IMR-90 (cell line): ENCODE measurements around the gene SPRED2. TPM values are rescaled to one million over a fixed set of nuclear protein-coding genes. Genes with fewer than 3 reads are reported as not detected.

ENCODE experiments used
- ATAC-seq: fragments of 200-7000 bp; cut with Tn5 transposase; 2 replicates; pipeline ENCODE4 v1.9.1; 2020; ENCODE audit warnings: low read depth, mild to moderate bottlenecking, moderate library complexity
- BruUV-seq: library from RNA; stranded (reverse); fragments of 400-500 nt; replicated peaks from 2 replicates; lab custom pipeline; 2021; lab: Mats Ljungman, UMichigan
- CTCF ChIA-PET: fragments of 300-600 bp; formaldehyde crosslinking; extraction: SDS; loops from one replicate; lab custom pipeline; 2021; ENCODE audit warnings: antibody characterized with exemption; lab: Yijun Ruan, JAX
- POLR2A ChIA-PET: fragments of 300-600 bp; sonication (Branson Sonifier 250); formaldehyde crosslinking; loops from one replicate; lab custom pipeline; 2022; ENCODE audit warnings: antibody characterized with exemption; ENCODE audit not compliant: unreplicated experiment; lab: Charles Lee
- DNase-seq: peaks from one replicate; pipeline ENCODE4 v3.0.0; 2013
- H2AFZ ChIP-seq: replicated peaks from 2 replicates; pipeline ENCODE3; 2013; ENCODE audit warnings: low read length, mild to moderate bottlenecking; ENCODE audit not compliant: poor library complexity
- H2AK5ac ChIP-seq: 2 replicates; pipeline ENCODE4 v1.6.1; 2013; ENCODE audit warnings: low read depth, low read length, inconsistent platforms
- H2AK9ac ChIP-seq: replicated peaks from 2 replicates; pipeline ENCODE3; 2013; ENCODE audit warnings: mild to moderate bottlenecking, low read depth, low read length, moderate library complexity; ENCODE audit not compliant: poor library complexity
- H2BK120ac ChIP-seq: 2 replicates; pipeline ENCODE4 v1.6.1; 2013; ENCODE audit warnings: low read depth, low read length, inconsistent platforms
- H2BK15ac ChIP-seq: 3 replicates; pipeline ENCODE4 v1.6.1; 2013; ENCODE audit warnings: low read depth, low read length, inconsistent platforms
- H2BK20ac ChIP-seq: 2 replicates; pipeline ENCODE4 v1.6.1; 2013; ENCODE audit warnings: low read depth, mild to moderate bottlenecking, inconsistent platforms, low read length, moderate library complexity
- H2BK5ac ChIP-seq: 2 replicates; pipeline ENCODE4 v1.6.1; 2013; ENCODE audit warnings: mild to moderate bottlenecking, low read depth, low read length, inconsistent platforms; ENCODE audit not compliant: poor library complexity, severe bottlenecking
- H3K14ac ChIP-seq: replicated peaks from 2 replicates; pipeline ENCODE4 v1.6.1; 2013; ENCODE audit warnings: low read depth, low read length, inconsistent platforms
- H3K18ac ChIP-seq: 2 replicates; pipeline ENCODE4 v1.6.1; 2013; ENCODE audit warnings: low read depth, low read length, control low read depth
- H3K23ac ChIP-seq: 2 replicates; pipeline ENCODE4 v1.6.1; 2013; ENCODE audit warnings: low read depth, low read length, inconsistent platforms
- H3K27ac ChIP-seq: 2 replicates; pipeline ENCODE4 v1.5.1; 2013; ENCODE audit warnings: mild to moderate bottlenecking, control low read depth, low read length; ENCODE audit not compliant: insufficient read depth
- H3K27me3 ChIP-seq: 2 replicates; pipeline ENCODE4 v1.6.1; 2013; ENCODE audit warnings: low read length; ENCODE audit not compliant: control insufficient read depth, insufficient read depth
- H3K36me3 ChIP-seq: 2 replicates; pipeline ENCODE4 v1.6.1; 2013; ENCODE audit warnings: low read length, mixed read lengths; ENCODE audit not compliant: control insufficient read depth, insufficient read depth
- H3K4ac ChIP-seq: 2 replicates; pipeline ENCODE4 v1.6.1; 2013; ENCODE audit warnings: low read depth, low read length, inconsistent platforms
- H3K4me1 ChIP-seq: 2 replicates; pipeline ENCODE4 v1.6.1; 2013; ENCODE audit warnings: low read length, mixed read lengths; ENCODE audit not compliant: control insufficient read depth, insufficient read depth
- H3K4me2 ChIP-seq: 2 replicates; pipeline ENCODE4 v1.6.1; 2013; ENCODE audit warnings: low read depth, mild to moderate bottlenecking, control low read depth, low read length, moderate library complexity
- H3K4me3 ChIP-seq: 2 replicates; pipeline ENCODE4 v1.5.1; 2013; ENCODE audit warnings: low read depth, mild to moderate bottlenecking, control low read depth, low read length, moderate library complexity; ENCODE audit not compliant: insufficient read depth
- H3K56ac ChIP-seq: 2 replicates; pipeline ENCODE4 v1.6.1; 2013; ENCODE audit warnings: low read length, inconsistent platforms; ENCODE audit not compliant: insufficient read depth; ENCODE audit errors: extremely low read depth
- H3K79me1 ChIP-seq, 2 experiments: 2 replicates each; pipeline ENCODE4 v1.6.1; 2013; ENCODE audit warnings: low read length in 2 of 2, inconsistent platforms in 1 of 2, low read depth in 1 of 2
- H3K9ac ChIP-seq: 2 replicates; pipeline ENCODE4 v1.6.1; 2013; ENCODE audit warnings: low read depth, low read length, control low read depth
- H3K9me1 ChIP-seq: 2 replicates; pipeline ENCODE4 v1.6.1; 2013; ENCODE audit warnings: low read length, inconsistent platforms; ENCODE audit not compliant: insufficient read depth
- H3K9me3 ChIP-seq: 2 replicates; pipeline ENCODE4 v1.6.1; 2013; ENCODE audit warnings: low read length; ENCODE audit not compliant: control insufficient read depth, insufficient read depth
- H4K20me1 ChIP-seq: 2 replicates; pipeline ENCODE4 v1.6.1; 2013; ENCODE audit warnings: low read length, inconsistent platforms; ENCODE audit not compliant: insufficient read depth
- H4K5ac ChIP-seq: 2 replicates; pipeline ENCODE4 v1.6.1; 2013; ENCODE audit warnings: mild to moderate bottlenecking, low read depth, low read length, control low read depth
- H4K8ac ChIP-seq, 2 experiments: 2 replicates each; pipeline ENCODE4 v1.6.1; 2013; ENCODE audit warnings: low read depth in 2 of 2, low read length in 2 of 2, control low read depth in 1 of 2, inconsistent platforms in 1 of 2
- H4K91ac ChIP-seq: 2 replicates; pipeline ENCODE4 v1.6.1; 2013; ENCODE audit warnings: low read depth, low read length, inconsistent platforms; ENCODE audit not compliant: insufficient read depth
- CEBPB ChIP-seq: IDR thresholded peaks from 2 replicates; pipeline ENCODE4 v1.6.1; 2012; ENCODE audit warnings: low read depth, low read length, improper control_type of control experiment
- MAZ ChIP-seq: IDR thresholded peaks from 2 replicates; pipeline ENCODE4 v1.6.1; 2012; ENCODE audit warnings: low read depth, mild to moderate bottlenecking, low read length, improper control_type of control experiment, moderate library complexity, borderline replicate concordance
- RAD21 ChIP-seq: IDR thresholded peaks from 2 replicates; pipeline ENCODE4 v1.6.1; 2012; ENCODE audit warnings: low read length, improper control_type of control experiment
- WGBS, 2 experiments: methylation state at CpG; one replicate each; pipeline versions ENCODE4 v1.1.5 to v1.1.7; 2013; ENCODE audit warnings: missing lambda C conversion rate in 2 of 2; ENCODE audit not compliant: insufficient read length in 1 of 2; ENCODE audit errors: extremely low coverage in 2 of 2; 5-methylcytosine and 5-hydroxymethylcytosine counted together
- dilution Hi-C: fragments of 300-500 bp; cut with HindIII; formaldehyde crosslinking; loops from one replicate; pipeline ENCODE4 v1.14.3; 2018; ENCODE audit warnings: low sequenced_read_pairs; ENCODE audit not compliant: unreplicated experiment
- in situ Hi-C: fragments of 300-500 bp; cut with MboI; formaldehyde crosslinking; loops from 3 replicates; pipeline ENCODE4 v1.14.3; 2019; ENCODE audit warnings: low sequenced_read_pairs, inconsistent platforms, mixed read lengths
- intact Hi-C: fragments of 100-400 bp; cut with micrococcal nuclease; formaldehyde crosslinking; loops from 2 replicates; pipeline ENCODE4 v1.10.0; 2022
- polyA plus RNA-seq, 3 experiments: library from polyadenylated mRNA; depleted of rRNA; stranded (reverse); fragments of >200 nt; gene quantifications; 2 replicates each; pipeline ENCODE4 v1.2.3, GENCODE V29; 2012; ENCODE audit warnings: low replicate concordance in 1 of 3
- total RNA-seq: library from RNA; depleted of rRNA; stranded (reverse); fragments of >200 nt; gene quantifications from 2 replicates; pipeline ENCODE4 v1.2.3, GENCODE V29; 2012

Gene SPRED2
- total and polyA plus RNA-seq, 2 of the 4 experiments (the other 2 are of a cell fraction), result 4.8 to 18.7 TPM

DNA sequence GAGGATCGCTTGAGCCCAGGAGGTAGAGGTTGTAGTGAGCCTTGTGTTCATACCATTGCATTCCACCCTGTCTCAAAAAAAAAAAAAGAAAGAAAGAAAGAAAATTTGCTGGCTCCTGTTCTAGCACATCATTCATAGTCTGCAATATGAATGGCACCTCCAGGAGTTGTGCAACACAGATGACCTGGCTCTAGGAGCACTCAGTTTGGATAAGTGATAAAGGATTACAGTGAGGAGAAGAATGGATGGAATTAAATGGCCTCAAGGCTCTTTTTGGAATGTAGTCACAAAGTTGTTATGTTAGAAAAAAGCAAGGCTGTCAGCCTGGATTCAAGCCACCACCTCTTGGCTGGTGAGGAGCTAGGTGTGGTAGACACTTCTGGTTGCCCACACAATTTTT lies 21.5 kb upstream of the SPRED2 start:
- Histone ChIP-seq H3K23ac (no peak overlapping the region), H4K91ac (no peak overlapping the region), H2BK15ac (no peak overlapping the region), H3K9me3 (no peaks in the 10 kb centered on the region), H2BK5ac (no peak overlapping the region), H2AFZ (no peak overlapping the region), H3K4me2 (no peak overlapping the region), H3K27ac (no peak overlapping the region), H3K18ac (no peak overlapping the region), H2BK20ac (no peak overlapping the region), H2AK5ac (no peak overlapping the region), H3K14ac (no peak overlapping the region), H3K79me1 (no peaks in the 10 kb centered on the region), H3K36me3 (no peaks in the 10 kb centered on the region), H3K9me1 (no peaks in the 10 kb centered on the region), H3K9ac (no peak overlapping the region), H3K4ac (no peak overlapping the region), H3K27me3 (peaks cover 8% of the 10 kb centered on the region; the same call in 1 of the 2 replicates), H4K8ac (no peak overlapping the region), H3K4me1 (no peaks in the 10 kb centered on the region), H3K56ac (no peak overlapping the region), H2BK120ac (no peak overlapping the region), H2AK9ac (no peak overlapping the region), H4K20me1 (no peaks in the 10 kb centered on the region), H4K5ac (no peak overlapping the region), H3K4me3 (no peak overlapping the region)
- TF ChIP-seq MAZ, result no peak
- peak; percentile 83 for TF ChIP-seq CEBPB
- no peak for TF ChIP-seq RAD21
- in situ Hi-C loops (no loop called here), intact Hi-C loops (no loop called here), dilution Hi-C loops (no loop called here)
- WGBS, 2 experiments, result no CpG with 5 or more reads among the region's 1 CpG
- peak; percentile 11 for DNase-seq
- ChIA-PET CTCF (no interaction called here), POLR2A (interaction anchor here (0.6 kb wide), 1 partner anchor 155 kb away, joined by 3 read pairs; no protein-coding TSS in a partner anchor)
- BruUV-seq, result no TSS peak
- no peak; the same call in 1 of the 2 replicates for ATAC-seq
